Pancreas (tissue), 10 donors: Measurements from ENCODE around the gene SMAD4. TPM values are rescaled to one million over a fixed set of nuclear protein-coding genes. Genes with fewer than 3 reads are reported as not detected.

ENCODE experiments used
- ATAC-seq, 4 donors: fragments of 200-7000 bp; cut with Tn5 transposase; one replicate each; pipeline versions ENCODE4 v1.8.0 to v1.9.1; 2020; ENCODE audit warnings: mild to moderate bottlenecking in 4 of 4, moderate library complexity in 4 of 4
- DNase-seq, 6 donors: peaks; one replicate each; pipeline ENCODE4 v3.0.0-alpha.2; 2020
- FAIRE-seq: peaks from 2 replicates; lab custom pipeline; 2012; peaks lifted over from hg19 to GRCh38; lab: Jason Lieb, UNC
- H3K27ac ChIP-seq, 4 donors: fragments of 200-600 bp; sonication (generic); 1 replicate in 3 of 4; 2 replicates in 1 of 4; pipeline versions ENCODE4 v1.5.0 to v1.8.0; 2020
- H3K27me3 ChIP-seq, 4 donors: fragments of 200-600 bp; one replicate each; pipeline ENCODE4 v1.8.0; 2021
- H3K36me3 ChIP-seq, 3 donors: fragments of 200-600 bp; sonication (generic) in 1 of 3; one replicate each; pipeline versions ENCODE4 v1.5.0 to v1.8.0; 2020 to 2021
- H3K4me1 ChIP-seq, 3 donors: fragments of 200-600 bp; one replicate each; pipeline ENCODE4 v1.8.0; 2021
- H3K4me3 ChIP-seq, 4 donors: fragments of 200-600 bp; sonication (generic) in 2 of 4; one replicate each; pipeline versions ENCODE4 v1.5.0 to v1.8.0; 2020 to 2021
- H3K9me3 ChIP-seq, 4 donors: fragments of 200-600 bp; one replicate each; pipeline ENCODE4 v1.8.0; 2021
- CTCF ChIP-seq, 4 donors: fragments of 200-600 bp; sonication (generic) in 3 of 4; IDR thresholded peaks; one replicate each; pipeline versions ENCODE4 v1.5.0 to v1.8.0; 2021; ENCODE audit warnings: antibody characterized with exemption in 4 of 4
- WGBS, 2 donors: extraction: QIAGEN DNeasy Blood & Tissue Kit; methylation state at CpG; one replicate each; pipeline ENCODE4 v1.1.7; 2013; 5-methylcytosine and 5-hydroxymethylcytosine counted together
- intact Hi-C, 3 donors: fragments of 100-400 bp; cut with DNase I; formaldehyde crosslinking; loops; one replicate each; pipeline versions ENCODE4 v1.11.1 to v1.14.2; 2022
- polyA plus RNA-seq, 2 donors: library from polyadenylated mRNA; stranded (reverse); fragments of 200-250 nt; gene quantifications; one replicate each; pipeline ENCODE4 v1.2.3, GENCODE V29; 2013
- total RNA-seq, 6 donors: library from RNA; stranded (reverse); fragmentation: NEBNext Ultra II Directional in 4 of 6; extraction: Animal tissue kit (Norgen Biotek cat#: 25700) in 4 of 6; gene quantifications; one replicate each; pipeline versions ENCODE4 v1.2.1 to v1.2.4, GENCODE V29; 2021 to 2023
- donor health status: healthy with polysubstance abuse.
- donor health status: DM: no; HTN: no; CAD: no; lungs with moderate emphysema.
- donor health status: DM: no; HTN: no; CAD: no.
- donor health status: control.
- donor health status: control.
- donor health status: Bipolar disorder and iron deficiency.
- donor health status: DM: yes; HTN: yes; CAD: no.
- donor health status: DM: no; HTN: no; CAD: no.
- donor health status: DM: no; HTN: no; CAD: no.
- donor health status: DM: yes; HTN: yes; CAD: no.

SMAD4 gene
- total and polyA plus RNA-seq, 8 donors: 8.6 to 77.6 (median 44.0) TPM

GRCh38 chr18:51069885-51070284 is 39.9 kb downstream of the SMAD4 start:
- intact Hi-C loops: no loop called here

GRCh38 chr18:51070545-51070944 is 40.5 kb downstream of the SMAD4 start:
- ATAC-seq (no peak), FAIRE-seq (no peak), DNase-seq (no peak)
- Histone ChIP-seq H3K4me1 (no peaks in the 10 kb centered on the region), H3K4me3 (no peak overlapping the region), H3K27ac (no peak overlapping the region), H3K9me3 (no peaks in the 10 kb centered on the region), H3K36me3 (peaks cover 0 to 45% (median 0%) of the 10 kb centered on the region in 3 donors), H3K27me3 (no peaks in the 10 kb centered on the region)
- intact Hi-C loops: no loop called here
- WGBS, 2 donors: 97 to 98% methylated on average over 2 of the region's 2 CpGs
- no peak for TF ChIP-seq CTCF (IDR thresholded peaks at IDR 0.05)

More at GRCh38 chr18:51069885-51070284, 39.9 kb downstream of the SMAD4 start:
- TF ChIP-seq CTCF (IDR thresholded peaks at IDR 0.05): no peak
- H3K36me3 ChIP-seq: peaks cover 0 to 50% (median 0%) of the 10 kb centered on the region in 3 donors
- 88% methylated on average over 1 of the region's 1 CpG for WGBS, 2 donors
- no peak for FAIRE-seq
- ATAC-seq: no peak
- H3K27ac ChIP-seq: no peak overlapping the region
- H3K4me3 ChIP-seq: no peak overlapping the region
- DNase-seq: no peak
- no peaks in the 10 kb centered on the region for H3K27me3 ChIP-seq
- no peaks in the 10 kb centered on the region for H3K9me3 ChIP-seq
- H3K4me1 ChIP-seq: no peaks in the 10 kb centered on the region

- 96% methylated on average over 6 of the region's 6 CpGs for WGBS, 2 donors
- no peak for FAIRE-seq
- intact Hi-C loops: no loop called here
- no peak overlapping the region for H3K4me3 ChIP-seq
- H3K27me3 ChIP-seq: no peaks in the 10 kb centered on the region
- no peak for DNase-seq
- TF ChIP-seq CTCF (IDR thresholded peaks at IDR 0.05): no peak
- no peaks in the 10 kb centered on the region for H3K4me1 ChIP-seq
- no peak for ATAC-seq
- no peaks in the 10 kb centered on the region for H3K9me3 ChIP-seq
- no peak overlapping the region for H3K27ac ChIP-seq
- H3K36me3 ChIP-seq: peaks cover 0 to 45% (median 0%) of the 10 kb centered on the region in 3 donors
These were observed 42.7 kb downstream of the SMAD4 start for GRCh38 chr18:51072586-51073313.

- WGBS, 2 donors: 83 to 86% methylated on average over 1 of the region's 1 CpG
- no peak for FAIRE-seq
- no peak for DNase-seq
- Histone ChIP-seq H3K4me3 (no peak overlapping the region), H3K36me3 (peaks cover 5 to 47% (median 5%) of the 10 kb centered on the region in 3 donors), H3K27ac (no peak overlapping the region), H3K27me3 (no peaks in the 10 kb centered on the region), H3K9me3 (no peaks in the 10 kb centered on the region), H3K4me1 (no peaks in the 10 kb centered on the region)
- intact Hi-C loops: no loop called here
- TF ChIP-seq CTCF (IDR thresholded peaks at IDR 0.05): no peak
- peak in 1 of 4 donors; percentile 41 for ATAC-seq
These were observed 44.6 kb downstream of the SMAD4 start for GRCh38 chr18:51074605-51075004.

- Histone ChIP-seq H3K4me3 (no peak overlapping the region), H3K36me3 (peaks cover 5 to 57% (median 5%) of the 10 kb centered on the region in 3 donors), H3K27ac (no peak overlapping the region), H3K9me3 (no peaks in the 10 kb centered on the region), H3K4me1 (no peaks in the 10 kb centered on the region), H3K27me3 (no peaks in the 10 kb centered on the region)
- no peak for TF ChIP-seq CTCF (IDR thresholded peaks at IDR 0.05)
- intact Hi-C loops: no loop called here
- no peak for DNase-seq
- no peak for ATAC-seq
- 91 to 98% methylated on average over 4 of the region's 4 CpGs for WGBS, 2 donors
- no peak for FAIRE-seq
These were observed 46.5 kb downstream of the SMAD4 start for GRCh38 chr18:51076503-51076902.
